Spleen (tissue), 11 donors: ENCODE measurements around the gene MT1B. TPM values are rescaled to one million over a fixed set of nuclear protein-coding genes. Genes with fewer than 3 reads are reported as not detected.
A peak's percentile ranks its signal among the peaks of the same experiment; 100 is the strongest.

Experiments used
- DNase-seq: peaks from one replicate; pipeline ENCODE4 v3.0.0-alpha.2; 2020
- H3K27ac ChIP-seq, 8 donors: fragments of 200-600 bp; sonication (generic) in 7 of 8; 1 replicate in 4 of 8; 2 replicates in 4 of 8; pipeline versions ENCODE4 v1.5.0 to v1.8.0; 2016 to 2021; ENCODE audit warnings: inconsistent platforms in 4 of 8, mild to moderate bottlenecking in 4 of 8, moderate library complexity in 1 of 8
- H3K27me3 ChIP-seq, 7 donors: fragments of 200-600 bp; sonication (generic) in 6 of 7; replicated peaks in 1 of 7; 1 replicate in 4 of 7; 2 replicates in 3 of 7; pipeline versions ENCODE4 v1.5.0 to v1.8.0; 2016 to 2021; ENCODE audit warnings: inconsistent platforms in 3 of 7, mild to moderate bottlenecking in 1 of 7
- H3K36me3 ChIP-seq, 6 donors: fragments of 200-600 bp; sonication (generic) in 5 of 6; 1 replicate in 4 of 6; 2 replicates in 2 of 6; pipeline versions ENCODE4 v1.5.0 to v1.8.0; 2016 to 2021; ENCODE audit warnings: inconsistent platforms in 2 of 6
- H3K4me1 ChIP-seq, 6 donors: fragments of 200-600 bp; sonication (generic) in 5 of 6; 1 replicate in 3 of 6; 2 replicates in 3 of 6; pipeline versions ENCODE4 v1.5.0 to v1.8.0; 2016 to 2021; ENCODE audit warnings: inconsistent platforms in 3 of 6
- H3K4me3 ChIP-seq, 8 donors: fragments of 200-600 bp; sonication (generic) in 7 of 8; 1 replicate in 4 of 8; 2 replicates in 4 of 8; pipeline versions ENCODE4 v1.5.0 to v1.8.0; 2016 to 2021; ENCODE audit warnings: inconsistent platforms in 4 of 8, mild to moderate bottlenecking in 4 of 8, moderate library complexity in 2 of 8
- H3K9me3 ChIP-seq, 8 donors: fragments of 200-600 bp; sonication (generic) in 7 of 8; 1 replicate in 4 of 8; 2 replicates in 4 of 8; pipeline versions ENCODE4 v1.5.0 to v1.8.0; 2016 to 2021; ENCODE audit warnings: inconsistent platforms in 4 of 8
- POLR2A ChIP-seq, 3 donors: fragments of 450-650 bp; IDR thresholded peaks; one replicate each; pipeline ENCODE4 v1.5.1; 2017; ENCODE audit warnings: antibody characterized with exemption in 3 of 3, mild to moderate bottlenecking in 1 of 3
- POLR2AphosphoS5 ChIP-seq, 3 donors: sonication (generic); formaldehyde crosslinking; IDR thresholded peaks; one replicate each; pipeline ENCODE4 v1.5.1; 2017; ENCODE audit warnings: antibody characterized with exemption in 3 of 3
- WGBS, 5 donors: extraction: QIAGEN DNeasy Blood & Tissue Kit in 3 of 5; methylation state at CpG; one replicate each; pipeline versions ENCODE4 v1.1.5 to v1.1.7; 2013 to 2018; 5-methylcytosine and 5-hydroxymethylcytosine counted together
- intact Hi-C: fragments of 100-400 bp; cut with DNase I; formaldehyde crosslinking; loops from one replicate; pipeline ENCODE4 v1.15.0; 2023; ENCODE audit warnings: low total_unique reads
- polyA plus RNA-seq, 3 donors: library from polyadenylated mRNA; stranded (reverse); fragments of 200-250 nt; gene quantifications; one replicate each; pipeline ENCODE4 v1.2.1, GENCODE V29; 2013
- total RNA-seq, 7 donors: library from RNA; depleted of rRNA in 3 of 7; stranded (reverse); fragments of >200 nt in 3 of 7; fragmentation: NEBNext Ultra II Directional in 4 of 7; extraction: Animal tissue kit (Norgen Biotek cat#: 25700) in 4 of 7; gene quantifications; one replicate each; pipeline versions ENCODE4 v1.1.0 to v1.2.1, GENCODE V29; 2016 to 2021
- TF ChIP-seq, protein P1 (sequence below), 11 experiments: fragments of 200-600 bp in 7 of 11; fragments of 450-650 bp in 4 of 11; sonication (generic) in 4 of 11; IDR thresholded peaks in 8 of 11; conservative IDR thresholded peaks in 3 of 11; 1 replicate in 7 of 11; 2 replicates in 4 of 11; pipeline versions ENCODE4 v1.4.0 to v1.8.0; 2016 to 2021; ENCODE audit warnings: antibody characterized with exemption in 11 of 11, inconsistent platforms in 4 of 11, mild to moderate bottlenecking in 1 of 11
- donor health status: healthy with polysubstance abuse.
- donor health status: DM: no; HTN: no; CAD: no; lungs with moderate emphysema.
- donor health status: DM: no; HTN: no; CAD: no.
- donor health status: Bipolar disorder and iron deficiency.
- donor health status: healthy.
- donor health status: DM: no; HTN: no; CAD: no.
- donor health status: DM: yes; HTN: yes; CAD: no.

Gene MT1B
- total and polyA plus RNA-seq, 10 donors = not detected

DNA sequence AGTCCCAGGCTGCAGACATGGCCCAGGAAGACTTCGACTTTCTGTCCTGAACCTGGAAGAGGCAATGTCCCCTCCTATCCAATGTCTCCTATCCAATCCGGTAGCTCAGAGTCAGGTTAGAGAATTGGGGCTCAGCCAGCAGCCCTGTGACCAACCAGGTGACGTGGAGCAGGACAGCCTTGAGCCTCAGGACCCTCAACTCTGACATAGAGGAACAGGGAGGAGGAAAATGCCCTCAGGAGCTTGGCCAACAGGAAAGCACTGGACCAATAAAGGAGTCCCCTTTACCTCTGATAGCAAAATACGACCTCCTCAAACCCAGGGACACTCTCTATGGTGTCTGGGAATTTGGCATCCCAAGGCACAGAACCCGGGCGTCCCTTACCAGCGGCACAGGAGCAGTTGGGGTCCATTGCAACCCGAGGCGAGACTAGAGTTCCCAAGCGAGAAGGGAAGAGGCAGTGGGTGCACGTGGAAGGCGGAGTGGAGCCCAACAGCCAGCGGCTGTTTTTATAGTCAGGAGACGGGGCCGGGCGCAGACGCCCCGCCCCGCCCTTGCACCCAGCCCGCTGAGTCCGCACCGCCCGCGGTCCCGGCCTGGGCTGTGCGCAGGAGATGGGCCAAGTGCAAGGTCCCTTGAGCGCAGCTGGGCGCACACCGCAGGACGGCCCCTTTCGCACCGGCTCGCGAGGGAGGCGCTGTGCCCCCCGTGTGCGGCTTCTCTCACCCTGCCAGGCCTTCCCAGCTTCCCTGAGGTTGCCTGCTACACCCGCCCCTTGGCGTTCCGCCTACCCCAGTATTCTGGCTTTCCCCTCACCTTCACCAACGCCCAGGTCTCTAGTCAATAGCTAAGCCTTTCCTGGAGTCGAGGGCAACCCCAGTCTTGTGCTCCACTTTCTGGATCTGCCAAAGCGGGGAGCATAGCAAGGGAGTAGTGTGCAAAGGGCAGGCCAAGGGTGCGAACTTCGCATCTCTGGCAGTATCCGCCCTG is 16.2 kb downstream of the MT1B start, which contains the start of gene MT1G:
Gene MT1G (minus strand): TSS at position 485 of the 991 bp plus-strand sequence. CDS start 72 bp downstream, at position 413.
- Histone ChIP-seq H3K27me3 (peaks cover 0 to 100% (median 52%) of the 10 kb centered on the region in 7 donors), H3K4me3 (peak within 1 kb of the TSS in 1 of 8 donors; percentile 36), H3K27ac (no peak within 1 kb of the TSS), H3K36me3 (no peaks in the 10 kb centered on the region), H3K4me1 (peaks cover 3 to 33% (median 17%) of the 10 kb centered on the region in 6 donors), H3K9me3 (no peaks in the 10 kb centered on the region)
- no peak for DNase-seq
- WGBS, 5 donors = 8 to 17% (median 12%) methylated on average over 30 to 46 of the region's 46 CpGs
- no peak for TF ChIP-seq POLR2A (IDR thresholded peaks at IDR 0.05)
- TF ChIP-seq POLR2AphosphoS5 (IDR thresholded peaks at IDR 0.05) = peak in 2 of 3 donors; percentile 20 to 27
- TF ChIP-seq, protein P1, sequence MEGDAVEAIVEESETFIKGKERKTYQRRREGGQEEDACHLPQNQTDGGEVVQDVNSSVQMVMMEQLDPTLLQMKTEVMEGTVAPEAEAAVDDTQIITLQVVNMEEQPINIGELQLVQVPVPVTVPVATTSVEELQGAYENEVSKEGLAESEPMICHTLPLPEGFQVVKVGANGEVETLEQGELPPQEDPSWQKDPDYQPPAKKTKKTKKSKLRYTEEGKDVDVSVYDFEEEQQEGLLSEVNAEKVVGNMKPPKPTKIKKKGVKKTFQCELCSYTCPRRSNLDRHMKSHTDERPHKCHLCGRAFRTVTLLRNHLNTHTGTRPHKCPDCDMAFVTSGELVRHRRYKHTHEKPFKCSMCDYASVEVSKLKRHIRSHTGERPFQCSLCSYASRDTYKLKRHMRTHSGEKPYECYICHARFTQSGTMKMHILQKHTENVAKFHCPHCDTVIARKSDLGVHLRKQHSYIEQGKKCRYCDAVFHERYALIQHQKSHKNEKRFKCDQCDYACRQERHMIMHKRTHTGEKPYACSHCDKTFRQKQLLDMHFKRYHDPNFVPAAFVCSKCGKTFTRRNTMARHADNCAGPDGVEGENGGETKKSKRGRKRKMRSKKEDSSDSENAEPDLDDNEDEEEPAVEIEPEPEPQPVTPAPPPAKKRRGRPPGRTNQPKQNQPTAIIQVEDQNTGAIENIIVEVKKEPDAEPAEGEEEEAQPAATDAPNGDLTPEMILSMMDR (IDR thresholded peaks at IDR 0.05 in 8 of 11, conservative IDR thresholded peaks at IDR 0.05 in 3 of 11) = no peak
- intact Hi-C loops = no loop called here

DNA sequence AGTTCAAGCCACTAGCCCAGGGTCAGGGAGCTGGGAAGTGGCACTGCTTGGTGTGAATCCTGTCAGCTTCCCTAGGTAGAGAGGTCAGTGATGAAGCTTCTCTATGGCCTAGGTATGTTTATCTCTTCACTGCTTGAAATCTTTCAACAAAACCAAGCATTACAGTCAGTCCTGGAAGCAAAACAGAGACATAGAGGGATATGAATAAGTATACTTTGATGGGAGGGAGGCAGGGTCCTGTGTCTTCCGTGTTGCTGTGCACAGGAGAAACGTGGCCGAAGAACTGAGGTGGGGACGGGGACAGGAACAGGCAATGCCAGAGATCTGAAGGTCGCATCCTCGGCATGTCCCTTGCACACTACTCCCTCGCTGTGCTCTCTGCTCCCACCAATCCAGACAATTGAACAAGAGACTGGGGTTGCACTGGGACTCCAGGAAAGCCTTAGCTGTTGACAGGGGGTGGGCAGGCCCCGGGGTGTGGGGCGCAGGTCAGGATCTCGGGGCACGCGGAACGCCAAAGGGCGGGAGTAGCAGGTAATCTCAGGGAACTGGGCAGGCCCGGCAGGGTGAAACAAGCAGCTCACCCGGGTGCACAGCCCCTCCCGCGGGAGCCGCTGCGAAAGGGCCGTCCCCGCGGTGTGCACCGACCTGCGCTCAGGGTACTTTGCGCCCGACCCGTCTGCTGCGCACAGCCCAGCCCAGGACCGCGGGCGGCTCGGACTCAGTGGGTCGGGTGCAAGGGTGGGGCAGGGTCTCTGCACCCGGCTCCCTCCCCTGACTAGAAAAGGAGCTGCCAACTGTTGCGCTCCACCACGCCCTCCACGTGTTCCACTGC is 17.5 kb downstream of the MT1B start, which contains the start of gene MT1H:
Gene MT1H (plus strand): TSS at position 810 of the 835 bp plus-strand sequence. CDS start 71 bp downstream, outside the sequence.
- peak within 1 kb of the TSS in 1 of 8 donors; percentile 30 for H3K4me3 ChIP-seq
- H3K27me3 ChIP-seq = peaks cover 0 to 100% (median 41%) of the 10 kb centered on the region in 7 donors
- no peaks in the 10 kb centered on the region for H3K36me3 ChIP-seq
- TF ChIP-seq, protein P1 (IDR thresholded peaks at IDR 0.05 in 8 of 11, conservative IDR thresholded peaks at IDR 0.05 in 3 of 11) = no peak
- no peak for TF ChIP-seq POLR2AphosphoS5 (IDR thresholded peaks at IDR 0.05)
- TF ChIP-seq POLR2A (IDR thresholded peaks at IDR 0.05) = no peak
- peaks cover 3 to 25% (median 15%) of the 10 kb centered on the region in 6 donors for H3K4me1 ChIP-seq
- intact Hi-C loops = no loop called here
- no peak within 1 kb of the TSS for H3K27ac ChIP-seq
- DNase-seq = no peak
- no peaks in the 10 kb centered on the region for H3K9me3 ChIP-seq
- WGBS, 5 donors = 7 to 23% (median 15%) methylated on average over 14 to 38 of the region's 38 CpGs

DNA sequence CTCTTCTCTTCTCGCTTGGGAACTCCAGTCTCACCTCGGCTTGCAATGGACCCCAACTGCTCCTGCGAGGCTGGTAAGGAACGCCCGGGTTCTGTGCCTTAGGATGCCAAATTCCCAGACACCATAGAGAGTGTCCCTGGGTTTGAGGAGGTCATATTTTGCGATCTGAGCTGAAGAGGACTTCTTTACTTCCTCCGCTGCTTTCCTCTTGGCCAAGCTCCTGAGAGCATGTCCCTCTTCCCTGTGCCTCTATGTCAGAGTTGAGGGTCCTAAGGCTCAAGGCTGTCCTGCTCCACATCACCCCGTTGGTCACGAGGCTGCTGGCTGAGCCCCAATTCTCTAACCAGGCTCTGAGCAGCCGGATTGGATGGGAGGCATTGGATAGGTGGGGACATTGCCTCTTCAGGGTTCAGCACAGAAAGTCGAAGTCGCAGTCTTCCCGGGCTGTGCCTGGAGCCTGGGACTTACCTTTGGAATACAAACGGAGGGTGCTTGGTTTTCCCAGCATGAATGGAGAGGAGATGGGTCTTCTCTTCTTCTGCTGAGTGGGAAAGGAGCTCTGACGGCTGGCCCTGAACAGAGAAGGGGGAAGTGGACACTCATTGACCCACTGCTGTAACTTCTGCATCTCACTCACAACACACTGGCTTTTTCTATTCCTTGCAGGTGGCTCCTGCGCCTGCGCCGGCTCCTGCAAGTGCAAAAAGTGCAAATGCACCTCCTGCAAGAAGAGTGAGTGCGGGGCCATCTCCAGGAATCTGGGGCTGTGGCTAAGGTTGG is 18.3 kb downstream of the MT1B start:
- H3K27me3 ChIP-seq = peaks cover 0 to 99% (median 39%) of the 10 kb centered on the region in 7 donors
- 8 to 18% (median 14%) methylated on average over 17 to 19 of the region's 19 CpGs for WGBS, 5 donors
- no peaks in the 10 kb centered on the region for H3K9me3 ChIP-seq
- intact Hi-C loops = no loop called here
- no peak for DNase-seq
- no peaks in the 10 kb centered on the region for H3K36me3 ChIP-seq
- TF ChIP-seq, protein P1 (IDR thresholded peaks at IDR 0.05 in 8 of 11, conservative IDR thresholded peaks at IDR 0.05 in 3 of 11) = no peak
- no peak for TF ChIP-seq POLR2AphosphoS5 (IDR thresholded peaks at IDR 0.05)
- TF ChIP-seq POLR2A (IDR thresholded peaks at IDR 0.05) = no peak
- H3K4me3 ChIP-seq = peak overlapping the region in 1 of 8 donors; percentile 30
- H3K27ac ChIP-seq = no peak overlapping the region
- peaks cover 3 to 25% (median 15%) of the 10 kb centered on the region in 6 donors for H3K4me1 ChIP-seq
